ENCODE results near the gene TCF4.

DNA sequence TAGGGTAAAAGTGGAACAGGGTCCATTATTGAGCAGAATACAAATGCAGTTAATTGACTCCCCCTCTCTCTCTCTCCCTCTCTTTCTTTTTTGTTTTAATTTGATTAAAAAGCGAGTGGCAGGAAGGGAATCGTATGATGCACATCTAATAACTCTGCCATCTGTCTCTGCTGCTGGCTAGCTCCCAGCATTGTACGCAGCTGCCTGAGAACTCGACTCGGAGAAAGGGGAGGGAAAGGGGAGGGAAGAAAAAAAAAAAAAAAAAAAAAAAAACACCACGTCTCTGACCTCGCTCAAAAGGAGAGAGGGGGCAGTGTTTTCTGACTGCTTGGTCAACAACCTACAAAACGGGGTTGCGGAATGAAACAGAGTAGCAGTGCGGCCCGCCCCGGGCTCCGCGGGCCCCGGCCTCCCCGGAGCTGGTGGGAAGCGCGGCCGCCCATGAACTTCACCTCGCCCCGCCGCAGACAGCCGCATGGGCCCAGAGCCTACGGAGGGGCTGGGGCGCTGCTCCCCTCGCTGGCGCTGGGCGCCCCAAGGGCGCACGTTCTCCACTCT, 265.7 kb downstream of the TCF4 start:
- TF ChIP-seq, protein P1, sequence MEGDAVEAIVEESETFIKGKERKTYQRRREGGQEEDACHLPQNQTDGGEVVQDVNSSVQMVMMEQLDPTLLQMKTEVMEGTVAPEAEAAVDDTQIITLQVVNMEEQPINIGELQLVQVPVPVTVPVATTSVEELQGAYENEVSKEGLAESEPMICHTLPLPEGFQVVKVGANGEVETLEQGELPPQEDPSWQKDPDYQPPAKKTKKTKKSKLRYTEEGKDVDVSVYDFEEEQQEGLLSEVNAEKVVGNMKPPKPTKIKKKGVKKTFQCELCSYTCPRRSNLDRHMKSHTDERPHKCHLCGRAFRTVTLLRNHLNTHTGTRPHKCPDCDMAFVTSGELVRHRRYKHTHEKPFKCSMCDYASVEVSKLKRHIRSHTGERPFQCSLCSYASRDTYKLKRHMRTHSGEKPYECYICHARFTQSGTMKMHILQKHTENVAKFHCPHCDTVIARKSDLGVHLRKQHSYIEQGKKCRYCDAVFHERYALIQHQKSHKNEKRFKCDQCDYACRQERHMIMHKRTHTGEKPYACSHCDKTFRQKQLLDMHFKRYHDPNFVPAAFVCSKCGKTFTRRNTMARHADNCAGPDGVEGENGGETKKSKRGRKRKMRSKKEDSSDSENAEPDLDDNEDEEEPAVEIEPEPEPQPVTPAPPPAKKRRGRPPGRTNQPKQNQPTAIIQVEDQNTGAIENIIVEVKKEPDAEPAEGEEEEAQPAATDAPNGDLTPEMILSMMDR (optimal IDR thresholded peaks at IDR 0.05 in 1 of 3, IDR thresholded peaks at IDR 0.05 in 1 of 3, conservative IDR thresholded peaks at IDR 0.05 in 1 of 3; ENCODE audit: extremely low read depth in 1 of 3, insufficient read depth in 2 of 3, low read length in 3 of 3) = peak in 1 of 3 experiments; percentile 1
- no peak for TF ChIP-seq EZH2 (IDR thresholded peaks at IDR 0.05; ENCODE audit: low read length)

Measured in keratinocyte (primary cell).